NOMO-1 (cell line): ENCODE results near the gene HS6ST2.

Experiments
- DNase-seq, 2 experiments: peaks; one replicate each; lab custom pipeline; 2025; ENCODE audit not compliant: unreplicated experiment in 2 of 2; lab: John Stamatoyannopoulos, UW

HS6ST2 gene

DNA sequence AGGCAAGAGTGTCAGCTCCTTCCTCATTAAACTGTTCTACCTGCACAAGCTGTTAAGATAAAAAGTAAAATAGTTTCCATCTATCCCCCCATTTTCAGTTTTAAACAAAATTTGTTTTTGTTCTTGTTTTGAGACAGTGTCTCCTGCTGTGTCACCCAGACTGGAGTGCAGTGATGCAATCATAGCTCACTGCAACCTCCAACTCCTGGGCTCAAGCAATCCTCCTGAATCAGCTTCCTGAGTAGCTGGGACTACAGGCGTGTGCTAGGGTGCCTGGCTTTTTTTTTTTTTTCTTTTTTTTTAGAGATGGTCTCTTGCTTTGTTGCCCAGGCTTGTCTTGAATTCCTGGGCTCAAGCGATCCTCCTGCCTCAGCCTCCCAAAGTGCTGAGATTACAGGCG lies 105.4 kb downstream of the HS6ST2 start:
- DNase-seq, result no peak

DNA sequence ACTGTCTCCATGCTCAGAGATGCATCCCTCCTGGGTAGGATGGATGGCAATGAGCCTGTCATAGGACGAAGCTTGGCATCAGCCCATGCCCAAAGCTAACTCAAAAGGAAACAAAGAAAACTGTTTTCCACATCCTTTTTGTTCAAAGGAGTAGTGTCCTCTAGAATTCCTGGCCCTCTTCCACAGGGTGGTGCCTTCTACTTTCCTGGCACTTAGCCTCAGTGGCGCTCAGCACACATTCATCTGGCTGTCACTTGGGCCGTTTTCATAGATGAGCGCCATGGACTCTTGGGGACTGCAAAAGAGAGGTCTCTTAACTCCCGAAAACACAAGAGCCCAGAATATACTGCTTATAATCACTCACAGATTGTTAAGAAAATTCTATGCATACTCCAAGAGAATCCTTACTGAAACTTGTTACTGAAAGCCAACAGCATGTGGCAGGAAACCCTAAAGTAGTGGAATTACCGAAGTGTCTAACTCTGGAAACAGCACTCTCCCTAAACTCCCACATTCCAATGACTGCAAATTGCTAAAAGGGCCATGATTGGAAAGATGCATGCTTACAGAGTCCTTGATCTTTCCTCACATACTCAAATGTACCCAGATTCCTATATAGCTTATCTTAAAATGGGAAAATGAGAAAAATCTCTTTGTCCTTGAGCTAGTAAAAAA lies 110.0 kb downstream of the HS6ST2 start:
- DNase-seq, result no peak

DNA sequence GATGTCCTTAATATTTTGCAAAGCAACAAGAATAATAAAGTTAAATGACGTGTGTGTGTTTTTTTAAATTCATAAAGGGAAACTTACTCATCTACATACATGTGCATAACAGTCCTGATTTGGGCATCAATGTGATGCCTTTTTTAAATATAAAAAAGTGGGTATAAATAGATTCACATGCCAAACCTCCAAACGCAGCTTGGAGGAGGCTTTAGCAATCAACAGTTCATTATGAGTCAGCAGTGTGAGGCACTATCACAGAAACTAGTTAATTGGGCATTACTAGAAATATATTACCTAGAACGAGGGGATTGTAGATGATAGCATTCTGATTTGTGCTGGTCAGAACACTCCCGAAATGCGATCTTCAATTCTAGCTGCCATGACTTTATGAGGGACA lies 115.1 kb downstream of the HS6ST2 start:
- no peak for DNase-seq

DNA sequence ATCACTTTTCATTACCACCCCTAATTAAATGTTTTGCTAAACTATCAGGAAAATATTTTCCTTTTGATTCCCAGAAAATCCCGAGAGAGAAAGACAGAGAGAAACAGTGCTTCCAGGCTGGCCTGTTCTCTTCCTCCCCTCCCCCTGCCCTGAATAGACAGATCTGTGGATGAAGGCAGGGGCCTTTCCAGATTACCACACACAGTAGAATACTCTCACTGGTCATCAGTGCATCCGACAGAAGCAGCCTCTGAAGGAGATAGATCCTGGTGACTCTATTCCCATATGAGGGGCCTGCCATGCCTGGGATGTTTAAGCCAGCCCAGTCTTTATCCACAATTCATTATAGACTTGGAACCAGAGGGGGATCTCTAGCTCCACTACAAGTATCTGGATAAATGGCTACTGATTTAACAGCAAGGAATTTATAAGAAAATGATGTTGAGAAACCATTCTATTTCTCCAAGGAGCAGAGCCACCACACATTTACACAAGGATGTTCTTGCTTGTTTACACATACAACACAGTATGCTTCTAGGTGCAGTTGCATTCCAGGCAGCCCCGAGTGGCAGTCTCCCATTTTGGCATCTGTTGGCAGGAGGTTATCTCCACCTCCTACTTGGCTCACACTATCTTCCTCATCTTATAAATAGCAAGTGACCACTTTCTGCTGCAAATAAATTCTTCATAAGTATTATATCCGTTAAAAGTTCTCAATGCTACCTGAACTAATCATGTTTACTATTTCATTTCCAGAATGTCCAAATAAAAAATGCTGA lies 115.8 kb downstream of the HS6ST2 start:
- no peak for DNase-seq

DNA sequence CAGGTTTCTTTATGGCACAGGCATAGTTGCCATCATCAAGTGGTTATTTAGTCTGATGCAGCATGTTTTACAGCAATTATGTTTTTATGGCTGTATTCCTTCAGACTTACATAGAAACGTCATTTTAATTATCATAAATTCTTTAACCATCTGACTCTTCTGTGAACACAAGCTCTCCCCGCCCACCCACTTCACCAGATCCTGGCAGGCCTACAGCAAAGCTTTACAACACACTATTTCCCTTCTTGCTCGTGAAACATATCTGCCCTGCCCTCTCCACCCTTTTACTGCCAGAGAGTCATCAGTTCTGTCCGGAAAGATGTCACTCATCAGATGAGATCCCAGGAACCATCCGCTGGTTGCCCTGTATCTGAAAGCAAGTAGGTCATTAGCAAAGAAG lies 120.5 kb downstream of the HS6ST2 start:
- DNase-seq, result no peak

DNA sequence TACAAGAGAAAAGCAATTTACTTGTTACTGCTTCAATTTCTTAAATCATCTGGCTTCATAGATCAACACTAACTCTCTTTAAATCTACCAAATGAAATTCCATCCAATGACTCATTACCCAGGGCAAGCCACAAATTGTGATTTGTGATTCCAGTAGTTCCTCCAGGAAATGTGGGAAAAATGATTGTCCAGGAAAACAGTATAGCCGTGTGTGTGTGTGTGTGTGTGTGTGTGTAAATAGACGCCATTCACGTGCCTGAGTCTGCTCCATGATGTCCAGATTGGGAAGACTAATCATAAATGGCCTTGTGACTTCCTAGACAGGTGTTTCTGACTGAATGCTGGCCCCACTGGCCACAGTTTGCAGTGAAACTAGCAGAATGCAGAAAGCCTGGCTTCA lies 121.3 kb downstream of the HS6ST2 start:
- no peak for DNase-seq

DNA sequence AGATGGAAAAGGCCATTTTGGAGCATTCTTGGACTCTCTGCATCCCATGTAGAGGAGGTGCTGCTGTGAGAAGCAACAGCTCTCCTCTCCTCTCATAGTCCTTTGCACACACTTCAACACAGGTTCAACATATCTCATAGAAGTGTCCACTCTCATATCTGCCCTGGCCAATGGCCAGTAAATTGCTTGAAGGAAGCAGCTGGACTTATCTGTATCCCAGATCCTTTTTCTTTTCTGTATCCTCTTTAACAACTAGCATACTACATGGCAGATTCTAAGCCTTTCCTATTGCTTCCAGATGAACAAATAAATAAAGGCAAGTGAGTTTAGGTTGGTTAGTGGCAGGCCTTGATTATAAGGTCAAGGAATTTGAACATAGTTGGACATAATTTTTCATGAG lies 122.0 kb downstream of the HS6ST2 start:
- DNase-seq, result no peak

DNA sequence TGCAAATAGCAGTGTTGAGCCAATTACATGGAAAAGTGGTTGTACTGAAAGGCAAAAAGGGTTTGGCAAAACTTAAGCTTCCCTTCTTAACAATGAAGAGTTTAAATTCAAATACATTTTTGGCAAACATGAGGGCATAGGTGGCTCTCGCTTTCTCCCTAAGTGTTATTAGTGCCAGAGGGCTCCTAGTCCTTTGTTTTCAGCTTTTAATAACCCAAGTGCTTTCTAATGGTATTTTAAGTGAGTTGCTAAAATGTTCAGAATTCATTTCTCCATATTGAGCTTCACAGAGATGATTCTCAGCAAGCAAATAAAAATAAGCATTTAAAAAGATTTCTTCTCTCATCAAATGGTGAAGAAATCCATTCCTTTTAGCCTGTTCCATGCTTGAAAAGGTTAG lies 123.7 kb downstream of the HS6ST2 start:
- DNase-seq, result no peak

DNA sequence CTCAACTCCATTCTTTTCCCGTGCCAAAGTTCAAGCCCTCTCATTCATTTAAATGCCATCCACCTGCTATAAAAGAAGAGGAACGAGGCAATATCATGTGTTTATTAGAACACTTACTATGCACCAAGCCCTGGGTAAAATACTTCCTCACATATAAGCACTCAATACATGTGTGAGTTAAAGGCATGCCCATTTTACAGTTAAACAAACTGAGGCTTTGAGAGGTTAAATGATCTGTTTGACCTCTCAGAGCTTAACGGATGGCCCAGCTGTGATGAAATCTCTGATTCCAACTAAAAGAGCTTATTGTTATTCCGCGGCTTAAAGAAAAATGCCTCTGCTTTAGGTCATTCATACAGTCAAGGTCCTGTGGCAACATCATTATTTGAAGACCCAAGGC lies 124.3 kb downstream of the HS6ST2 start:
- no peak for DNase-seq

DNA sequence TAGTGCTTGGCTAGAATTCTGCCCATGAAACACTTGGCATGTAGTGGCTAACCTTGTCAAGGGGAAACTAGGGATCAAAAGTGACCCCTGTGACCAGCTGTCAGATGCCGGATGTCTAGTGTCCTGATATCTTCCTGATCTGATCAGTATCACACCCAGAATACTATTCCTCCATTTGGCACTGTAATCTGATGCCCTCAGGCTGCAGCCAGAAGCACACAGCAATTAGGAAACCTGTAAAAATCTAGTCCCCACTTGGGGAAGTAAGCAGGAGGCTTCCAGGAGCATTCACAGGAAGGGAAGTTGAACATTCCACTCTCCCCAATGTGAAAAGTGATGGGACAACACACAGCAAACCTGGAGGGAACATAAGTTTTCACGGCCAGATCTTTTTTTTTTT lies 125.1 kb downstream of the HS6ST2 start:
- no peak for DNase-seq

DNA sequence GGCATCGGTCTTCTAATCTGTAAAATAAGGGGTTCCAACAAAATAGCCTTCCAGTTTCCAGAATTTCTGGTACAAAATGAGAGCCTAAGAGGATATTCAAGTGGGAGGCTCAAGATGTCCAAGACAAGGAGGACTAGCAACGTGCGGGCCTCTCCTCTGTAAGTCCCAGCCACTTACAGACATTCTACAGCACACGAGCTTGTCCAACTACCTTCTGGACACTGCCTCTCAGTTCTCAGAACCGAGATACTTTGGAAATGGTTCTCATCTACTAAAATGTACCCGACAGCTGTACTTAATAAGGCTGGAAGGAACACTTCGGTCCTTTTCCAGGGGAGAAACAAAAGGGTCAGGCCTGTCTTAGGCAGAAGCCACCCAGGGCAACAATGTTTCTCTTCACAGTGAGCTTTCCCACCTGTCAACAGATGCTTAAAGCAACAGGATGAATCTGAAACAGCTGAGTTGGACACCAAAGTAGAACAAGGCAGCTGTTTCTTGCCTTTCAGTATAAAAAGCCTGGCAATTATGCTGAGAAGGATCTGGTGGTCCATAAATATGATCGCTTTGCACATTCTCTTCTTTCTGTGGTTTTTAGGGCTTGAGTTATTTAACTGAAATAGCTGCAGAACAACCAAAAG lies 127.0 kb downstream of the HS6ST2 start:
- DNase-seq, result no peak

DNA sequence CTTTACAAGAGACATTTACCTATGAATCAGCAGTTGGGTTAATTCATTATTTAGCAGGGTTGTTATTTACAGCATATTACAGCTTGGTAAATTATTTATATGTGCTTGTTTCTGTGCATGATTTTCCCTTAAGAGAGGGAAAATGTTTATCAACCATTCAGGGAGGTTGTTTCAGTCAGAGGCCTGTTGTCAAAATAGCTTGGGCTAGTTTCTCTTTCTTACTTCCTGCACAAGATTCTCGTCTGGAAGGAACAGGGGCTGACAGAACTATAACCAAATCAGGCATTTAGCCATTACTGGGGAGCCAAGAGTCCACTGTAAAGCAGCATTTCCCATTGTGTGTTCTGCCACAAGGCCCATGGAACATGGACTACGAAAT lies 135.8 kb downstream of the HS6ST2 start:
- DNase-seq, result no peak

DNA sequence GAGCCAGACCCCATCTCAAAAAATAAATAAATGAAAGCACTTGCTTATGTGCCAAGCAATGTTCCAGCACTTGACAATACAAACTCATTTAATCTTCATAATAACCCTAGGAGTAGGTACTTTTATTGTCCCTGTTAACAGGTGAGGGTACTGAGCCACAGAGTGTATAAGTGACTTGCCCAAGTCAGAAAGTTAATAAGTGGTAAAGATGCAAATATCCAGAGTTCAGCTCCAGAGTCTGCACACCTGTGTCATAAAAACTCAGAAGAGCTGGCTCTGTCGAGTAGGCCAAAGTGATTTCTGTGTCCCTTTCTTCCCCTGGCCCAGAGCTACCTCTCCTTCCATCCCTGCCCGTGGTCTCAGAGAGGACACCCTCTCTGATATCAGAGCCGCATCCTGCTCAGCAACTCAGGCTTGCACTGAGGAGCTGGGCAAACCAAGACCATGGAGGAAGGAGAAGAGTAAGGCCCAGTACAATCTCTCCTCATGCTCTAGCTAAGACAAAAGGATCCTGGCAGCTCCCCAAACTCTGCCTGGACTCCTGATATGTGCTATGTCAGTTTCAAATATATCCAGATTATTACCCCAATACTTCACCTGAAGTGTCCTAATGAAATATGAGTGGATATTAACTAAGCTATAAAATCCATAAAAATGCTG lies 136.3 kb downstream of the HS6ST2 start:
- DNase-seq, result no peak

DNA sequence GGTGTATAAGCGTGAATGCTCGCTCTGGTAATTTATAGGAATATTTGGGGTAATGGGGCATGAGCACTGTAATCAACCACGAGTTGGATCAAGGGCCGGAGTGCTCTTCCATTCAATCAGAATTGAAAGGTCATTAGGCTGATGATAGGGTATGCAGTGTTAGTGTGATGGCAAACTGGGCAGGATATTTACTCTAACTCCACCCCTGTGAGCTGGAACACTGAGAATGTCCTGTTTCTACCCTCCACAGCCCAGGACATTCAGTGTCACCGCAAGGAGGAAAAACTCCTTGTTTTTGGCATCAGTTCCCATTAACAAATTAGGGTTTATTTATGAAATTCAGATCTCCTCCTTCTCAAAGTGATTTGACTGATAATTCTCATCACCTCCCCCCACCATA lies 137.8 kb downstream of the HS6ST2 start:
- no peak for DNase-seq

DNA sequence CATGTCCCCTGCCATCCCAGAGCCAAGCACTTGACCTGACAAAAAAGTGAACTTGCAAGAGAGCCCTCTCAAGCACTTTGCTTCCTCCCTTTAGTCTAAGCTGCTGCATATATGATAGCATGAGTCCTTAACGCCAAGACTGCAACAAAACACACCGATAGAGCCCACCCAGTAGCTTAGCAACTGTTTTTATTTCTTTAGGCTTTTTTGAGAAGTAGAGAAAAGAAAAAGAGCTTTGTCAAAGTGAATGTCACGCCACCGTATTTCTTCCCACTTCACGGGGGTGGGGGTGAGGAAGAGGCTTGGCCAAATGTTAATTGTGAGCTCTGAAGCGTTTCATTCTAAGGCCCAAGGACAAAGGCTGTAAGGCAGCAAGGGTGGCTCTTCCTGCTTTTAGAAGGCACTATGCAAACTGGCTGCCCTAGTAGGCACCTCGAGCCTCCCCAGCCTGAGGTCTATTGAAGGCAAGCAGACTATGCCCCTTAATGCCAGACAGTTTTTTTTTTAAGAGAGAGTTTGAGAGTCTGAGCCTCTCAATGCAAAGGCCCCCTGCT lies 138.6 kb downstream of the HS6ST2 start:
- no peak for DNase-seq

DNA sequence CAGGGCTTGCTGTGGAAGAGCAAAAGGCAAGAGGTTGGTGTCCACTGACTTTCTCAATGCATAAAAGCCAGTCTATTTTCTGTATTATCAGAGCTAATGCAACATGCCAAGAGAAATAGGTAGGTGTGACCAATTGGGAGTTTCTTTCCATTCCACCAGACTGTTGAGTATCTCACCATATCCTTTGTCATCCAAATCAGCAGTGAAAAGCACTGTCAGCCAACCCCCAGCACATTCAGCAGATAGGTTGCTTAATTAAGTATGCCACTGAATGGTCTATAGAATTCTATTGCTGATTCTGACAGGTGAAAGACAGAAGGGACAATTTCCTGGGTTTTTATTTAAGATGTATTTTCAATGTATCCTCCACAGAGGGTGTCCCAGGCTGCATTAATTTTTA lies 139.8 kb downstream of the HS6ST2 start:
- no peak for DNase-seq

DNA sequence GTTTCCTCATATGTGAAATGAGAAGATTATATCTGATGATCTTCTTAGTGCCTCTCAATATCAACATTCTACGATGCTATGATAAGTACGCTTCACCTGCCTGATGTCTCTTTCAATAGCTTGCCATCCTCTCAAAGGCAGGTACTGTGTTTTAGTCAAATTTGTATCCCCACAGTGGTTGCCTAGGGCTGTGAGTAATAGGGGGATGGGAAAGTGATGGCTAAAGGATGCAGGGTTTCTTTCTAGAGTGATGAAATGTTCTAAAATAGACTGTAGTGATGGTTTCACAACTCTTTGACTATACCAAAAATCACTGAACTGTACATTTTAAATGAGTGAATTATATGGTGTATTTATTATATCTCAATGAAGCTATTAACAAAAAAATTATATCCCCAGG lies 142.8 kb downstream of the HS6ST2 start:
- DNase-seq, result no peak

DNA sequence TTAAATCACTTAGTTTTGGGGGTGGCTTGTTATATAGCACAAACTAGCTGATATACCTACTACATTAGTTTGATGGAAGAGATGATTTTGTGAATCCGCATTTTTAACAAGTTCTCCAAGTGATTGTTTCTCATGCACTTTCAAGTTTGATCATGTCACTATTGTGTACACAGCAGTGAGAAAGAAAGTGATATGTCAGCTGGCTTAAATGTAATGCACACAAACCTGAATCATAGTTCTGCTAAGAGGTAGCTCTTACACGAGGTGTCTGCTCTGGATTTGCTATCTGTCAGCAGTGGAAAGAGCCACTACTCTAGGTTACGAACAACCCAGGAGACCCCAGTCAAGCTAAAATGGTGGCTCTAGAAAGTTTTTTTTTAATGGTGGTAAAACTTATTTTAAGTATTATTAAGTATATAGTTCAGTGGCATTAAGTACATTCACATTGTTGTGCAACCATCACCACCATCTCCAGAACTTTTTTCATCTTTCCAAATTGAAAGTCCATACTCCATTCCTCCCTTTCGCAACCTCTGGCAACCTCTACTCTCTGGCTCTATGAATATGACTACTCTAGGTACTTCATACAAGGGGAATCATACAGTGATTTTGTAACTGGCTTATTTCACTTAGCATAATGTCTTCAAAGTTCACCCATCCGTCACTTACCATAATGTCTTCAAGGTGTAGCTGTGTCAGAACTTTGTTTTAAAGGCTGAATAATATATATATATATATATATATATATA lies 147.3 kb downstream of the HS6ST2 start:
- no peak for DNase-seq

DNA sequence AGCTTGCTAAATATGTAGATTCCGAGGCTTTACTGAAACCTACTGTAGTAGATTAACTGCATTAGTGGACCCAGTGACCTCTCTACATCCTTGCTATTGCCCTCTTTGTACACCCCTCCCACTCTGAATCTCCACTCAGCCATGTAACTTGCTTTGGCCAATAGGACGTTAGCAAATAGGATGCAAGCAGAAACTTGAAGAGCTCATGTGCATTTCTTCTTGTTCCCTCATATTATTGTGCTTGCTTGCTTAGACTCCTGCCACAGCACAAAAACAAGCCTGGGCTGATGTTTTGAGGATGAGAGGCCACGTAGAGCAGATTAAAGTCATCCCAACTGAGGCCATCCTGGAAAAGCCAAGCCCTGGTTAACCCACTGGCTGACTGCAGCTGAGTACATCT lies 147.9 kb downstream of the HS6ST2 start:
- no peak for DNase-seq

DNA sequence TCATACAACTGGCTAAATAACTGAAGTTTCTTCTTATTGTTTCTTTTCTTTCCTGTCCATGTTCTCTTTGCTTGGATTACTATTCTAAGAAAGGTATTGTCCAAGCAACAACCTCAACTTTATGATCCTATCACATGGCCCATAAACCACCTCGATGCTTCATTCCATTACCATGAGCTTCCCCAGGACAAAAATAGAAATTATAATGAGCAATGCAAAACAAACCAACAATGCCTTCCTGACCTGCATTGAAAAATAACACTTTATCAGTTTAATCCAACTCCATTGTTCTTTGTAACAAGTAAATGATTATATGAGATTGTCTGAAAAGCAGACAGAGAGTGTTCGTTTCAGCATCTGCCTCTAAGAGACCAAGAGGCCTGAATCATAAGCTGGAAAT lies 148.8 kb downstream of the HS6ST2 start:
- no peak for DNase-seq
